Subcutaneous adipose tissue (tissue), 4 donors: ENCODE results near the gene CREG1. TPM values are rescaled to one million over a fixed set of nuclear protein-coding genes. Genes with fewer than 3 reads are reported as not detected.

Source experiments
- CTCF ChIP-seq: fragments of 450-650 bp; IDR thresholded peaks from one replicate; pipeline ENCODE4 v1.5.1; 2016; ENCODE audit warnings: low read depth, mild to moderate bottlenecking, control low read depth, antibody characterized with exemption, moderate library complexity
- total RNA-seq, 4 donors: library from RNA; depleted of rRNA; stranded (reverse); fragments of >200 nt; gene quantifications; one replicate each; pipeline ENCODE4 v1.1.0, GENCODE V29; 2016

Gene CREG1
- total RNA-seq, 4 donors from 2014 or later, result 190 to 407 (median 330) TPM

DNA sequence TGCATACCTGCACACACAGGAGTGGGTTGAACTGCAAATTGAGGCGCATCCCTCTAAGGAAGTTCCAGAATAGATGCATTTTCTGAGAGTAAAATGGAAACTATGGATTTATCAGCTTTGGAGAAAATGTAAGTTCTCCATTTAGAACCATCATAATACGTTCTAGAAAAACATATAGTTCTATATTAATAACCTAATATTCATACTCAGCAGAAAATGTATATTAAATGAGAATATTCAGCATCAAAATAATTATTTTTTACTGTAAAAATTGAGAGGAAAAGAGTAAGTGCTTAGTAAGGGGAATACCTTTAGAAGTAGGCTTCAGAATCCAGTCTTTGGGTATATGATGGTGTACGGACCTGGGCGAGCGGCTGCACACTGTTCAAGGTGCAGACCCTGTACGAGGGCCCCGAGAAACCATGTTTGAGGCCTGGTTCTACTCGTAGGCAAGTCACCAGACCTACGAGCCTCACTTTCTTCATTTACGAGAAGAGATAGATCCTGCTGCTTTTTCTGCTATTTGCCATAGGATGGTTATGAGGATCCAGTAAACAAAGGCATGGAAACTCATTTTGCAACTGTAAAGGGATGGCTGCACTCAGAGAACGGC, 42.1 kb downstream of the CREG1 start:
- no peak for TF ChIP-seq CTCF

DNA sequence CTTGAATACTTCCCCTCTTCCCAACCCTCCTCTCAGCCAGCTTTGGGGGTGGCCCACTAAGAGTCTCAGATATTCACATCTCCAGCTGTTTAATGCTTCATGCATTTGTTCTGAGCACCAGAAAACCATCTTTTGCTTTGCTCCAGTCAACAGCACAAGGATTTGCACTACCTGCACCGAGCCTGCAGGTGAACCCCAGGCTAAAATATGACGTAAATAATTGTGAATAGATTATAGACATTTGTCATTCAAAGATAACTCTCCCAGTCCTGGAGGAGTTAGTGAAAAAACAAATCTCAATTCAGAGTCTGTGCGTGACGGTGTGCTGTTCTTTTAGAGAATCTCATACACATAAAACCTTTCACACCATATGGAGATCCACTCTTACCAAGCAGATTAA, 42.7 kb downstream of the CREG1 start:
- no peak for TF ChIP-seq CTCF

DNA sequence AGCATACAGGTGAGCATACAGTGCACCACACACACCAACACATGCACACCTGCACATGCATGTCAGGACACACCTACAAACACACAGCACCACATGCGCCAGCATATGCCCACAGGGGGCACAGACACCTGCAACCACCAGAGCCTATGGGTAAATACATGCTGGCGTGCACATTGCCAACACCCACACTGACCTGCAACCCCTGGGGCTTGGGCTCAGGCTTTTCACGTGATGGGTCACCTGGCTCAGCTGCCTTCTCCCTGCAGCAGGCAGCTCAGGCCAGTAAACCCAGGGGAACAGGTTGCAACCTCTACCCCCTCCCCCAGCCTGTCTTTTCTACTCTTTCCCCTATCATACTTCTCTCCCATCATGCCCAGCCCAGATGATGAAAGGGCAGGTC, 43.3 kb downstream of the CREG1 start:
- no peak for TF ChIP-seq CTCF

GRCh38 chr1:167509587-167509986, 44.0 kb downstream of the CREG1 start:
- TF ChIP-seq CTCF, result no peak

- no peak for TF ChIP-seq CTCF
Measured at GRCh38 chr1:167507719-167508118, 45.8 kb downstream of the CREG1 start.

DNA sequence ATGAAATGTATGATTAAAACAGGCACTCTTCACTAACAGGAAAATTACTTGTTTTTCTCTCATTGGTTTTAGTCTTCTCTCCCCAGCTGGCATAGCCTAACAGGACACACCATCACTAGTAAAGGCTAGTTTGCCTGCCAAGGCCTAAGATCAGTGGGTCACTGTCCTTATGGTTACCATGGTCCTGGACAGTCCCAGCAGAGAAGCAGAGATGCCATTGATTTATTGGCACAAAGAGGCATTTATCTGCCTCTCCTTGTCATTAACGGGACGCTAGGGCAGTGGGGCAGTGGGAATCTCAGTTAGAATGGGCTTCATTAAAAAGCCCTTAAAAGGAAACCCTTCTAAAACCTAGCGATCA, 49.1 kb downstream of the CREG1 start:
- no peak for TF ChIP-seq CTCF

GRCh38 chr1:167503626-167504466, 49.7 kb downstream of the CREG1 start:
- no peak for TF ChIP-seq CTCF
